Suprapubic skin (tissue), 4 donors: ENCODE measurements around the gene MYL5. TPM values are rescaled to one million over a fixed set of nuclear protein-coding genes. Genes with fewer than 3 reads are reported as not detected.

Experiments used
- DNase-seq, 2 donors: peaks; one replicate each; pipeline ENCODE4 v3.0.0-alpha.2; 2019; ENCODE audit warnings: low spot score in 2 of 2
- H3K27ac ChIP-seq: fragments of 200-600 bp; sonication (generic); one replicate; pipeline ENCODE4 v1.5.1; 2019
- H3K27me3 ChIP-seq: fragments of 200-600 bp; sonication (generic); one replicate; pipeline ENCODE4 v1.5.1; 2019
- H3K36me3 ChIP-seq: fragments of 200-600 bp; sonication (generic); one replicate; pipeline ENCODE4 v1.5.1; 2019
- H3K4me1 ChIP-seq: fragments of 200-600 bp; sonication (generic); one replicate; pipeline ENCODE4 v1.5.1; 2019
- H3K4me3 ChIP-seq: fragments of 200-600 bp; sonication (generic); one replicate; pipeline ENCODE4 v1.5.1; 2019; ENCODE audit warnings: mild to moderate bottlenecking
- H3K9me3 ChIP-seq: fragments of 200-600 bp; sonication (generic); one replicate; pipeline ENCODE4 v1.5.1; 2019
- EP300 ChIP-seq: sonication (generic); formaldehyde crosslinking; IDR thresholded peaks from one replicate; pipeline ENCODE4 v1.6.1; 2017; ENCODE audit warnings: antibody characterized with exemption
- POLR2A ChIP-seq, 2 donors: fragments of 450-650 bp; IDR thresholded peaks; one replicate each; pipeline ENCODE4 v1.6.1; 2017; ENCODE audit warnings: antibody characterized with exemption in 2 of 2, mild to moderate bottlenecking in 2 of 2, moderate library complexity in 2 of 2
- POLR2AphosphoS5 ChIP-seq, 3 donors: sonication (generic); formaldehyde crosslinking; IDR thresholded peaks; one replicate each; pipeline ENCODE4 v1.6.1; 2017; ENCODE audit warnings: antibody characterized with exemption in 3 of 3
- WGBS: methylation state at CpG from one replicate; pipeline ENCODE4 v1.1.5; 2018; 5-methylcytosine and 5-hydroxymethylcytosine counted together
- total RNA-seq, 4 donors: library from RNA; depleted of rRNA; stranded (reverse); fragments of >200 nt; gene quantifications; one replicate each; pipeline ENCODE4 v1.1.0, GENCODE V29; 2016
- TF ChIP-seq, protein P1 (sequence below), 2 donors: fragments of 200-600 bp in 1 of 2; fragments of 450-650 bp in 1 of 2; sonication (generic) in 1 of 2; IDR thresholded peaks; one replicate each; pipeline ENCODE4 v1.5.1; 2016 to 2019; ENCODE audit warnings: antibody characterized with exemption in 2 of 2, mild to moderate bottlenecking in 1 of 2, moderate library complexity in 1 of 2

Gene MYL5
- total RNA-seq, 4 donors from 2014 or later, result 5.3 to 20.4 (median 10.5) TPM

DNA sequence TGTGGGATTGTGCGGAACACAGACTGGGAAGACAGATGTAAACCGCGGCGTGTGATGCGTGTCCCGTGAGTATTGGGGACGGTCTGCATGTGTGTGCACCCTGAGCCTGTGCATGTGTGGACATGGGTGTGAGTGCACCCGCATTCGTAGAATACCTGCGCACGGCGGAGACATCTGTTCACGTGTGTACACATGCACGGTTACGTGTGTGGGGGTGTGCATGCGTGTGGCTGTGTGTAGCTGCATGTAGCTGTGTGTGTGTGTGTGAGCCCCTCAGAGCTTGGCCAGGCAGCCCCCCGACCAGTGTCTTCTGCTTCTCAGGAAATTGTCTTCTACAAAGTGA, 19.9 kb upstream of the MYL5 start:
- TF ChIP-seq, protein P1, sequence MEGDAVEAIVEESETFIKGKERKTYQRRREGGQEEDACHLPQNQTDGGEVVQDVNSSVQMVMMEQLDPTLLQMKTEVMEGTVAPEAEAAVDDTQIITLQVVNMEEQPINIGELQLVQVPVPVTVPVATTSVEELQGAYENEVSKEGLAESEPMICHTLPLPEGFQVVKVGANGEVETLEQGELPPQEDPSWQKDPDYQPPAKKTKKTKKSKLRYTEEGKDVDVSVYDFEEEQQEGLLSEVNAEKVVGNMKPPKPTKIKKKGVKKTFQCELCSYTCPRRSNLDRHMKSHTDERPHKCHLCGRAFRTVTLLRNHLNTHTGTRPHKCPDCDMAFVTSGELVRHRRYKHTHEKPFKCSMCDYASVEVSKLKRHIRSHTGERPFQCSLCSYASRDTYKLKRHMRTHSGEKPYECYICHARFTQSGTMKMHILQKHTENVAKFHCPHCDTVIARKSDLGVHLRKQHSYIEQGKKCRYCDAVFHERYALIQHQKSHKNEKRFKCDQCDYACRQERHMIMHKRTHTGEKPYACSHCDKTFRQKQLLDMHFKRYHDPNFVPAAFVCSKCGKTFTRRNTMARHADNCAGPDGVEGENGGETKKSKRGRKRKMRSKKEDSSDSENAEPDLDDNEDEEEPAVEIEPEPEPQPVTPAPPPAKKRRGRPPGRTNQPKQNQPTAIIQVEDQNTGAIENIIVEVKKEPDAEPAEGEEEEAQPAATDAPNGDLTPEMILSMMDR (IDR thresholded peaks at IDR 0.05), result no peak
- TF ChIP-seq EP300 (no peak), POLR2A (IDR thresholded peaks at IDR 0.05) (no peak), POLR2AphosphoS5 (IDR thresholded peaks at IDR 0.05) (no peak)
- Histone ChIP-seq H3K27ac (no peak overlapping the region), H3K27me3 (peaks cover 41% of the 10 kb centered on the region), H3K4me3 (no peak overlapping the region), H3K9me3 (no peaks in the 10 kb centered on the region), H3K4me1 (peaks cover 9% of the 10 kb centered on the region), H3K36me3 (no peaks in the 10 kb centered on the region)
- peak in 1 of 2 donors; percentile 32 for DNase-seq
- 88% methylated on average over 12 of the region's 17 CpGs for WGBS

DNA sequence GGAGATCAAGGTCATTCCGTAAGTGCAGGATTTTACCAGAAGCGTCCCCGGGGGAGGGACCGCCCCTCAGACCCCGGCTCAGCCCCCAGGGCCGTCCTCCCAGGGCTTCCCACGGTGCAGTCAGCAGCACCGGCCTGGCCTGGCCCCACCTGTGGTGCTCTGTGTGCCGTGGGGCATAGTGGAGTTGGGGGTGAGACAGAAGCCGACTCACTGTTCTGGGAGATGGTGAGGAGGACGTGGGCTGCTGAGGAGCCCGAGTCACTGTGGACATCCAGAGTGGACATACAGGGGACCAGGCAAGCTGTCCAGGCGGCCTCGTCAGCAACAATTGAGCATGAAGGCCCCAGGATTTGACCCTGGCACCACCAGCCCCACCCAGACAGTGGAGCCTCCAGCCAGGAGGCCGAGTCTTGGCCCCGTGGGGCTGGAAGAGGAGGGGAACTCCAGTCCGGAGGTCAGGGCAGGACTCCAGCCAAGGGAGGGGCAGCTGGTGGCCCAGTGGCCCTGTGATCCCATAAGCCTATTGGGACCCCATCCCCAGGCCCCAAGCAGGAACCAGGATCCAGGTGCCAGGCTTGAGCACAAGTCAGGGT, 19.4 kb upstream of the MYL5 start:
- peak in 1 of 2 donors; percentile 54 for DNase-seq
- no peaks in the 10 kb centered on the region for H3K36me3 ChIP-seq
- H3K4me1 ChIP-seq, result peaks cover 9% of the 10 kb centered on the region
- no peaks in the 10 kb centered on the region for H3K9me3 ChIP-seq
- WGBS, result 66% methylated on average over 11 of the region's 17 CpGs
- no peak overlapping the region for H3K27ac ChIP-seq
- TF ChIP-seq POLR2AphosphoS5 (IDR thresholded peaks at IDR 0.05) (no peak), EP300 (no peak), POLR2A (IDR thresholded peaks at IDR 0.05) (no peak)
- TF ChIP-seq, protein P1 (IDR thresholded peaks at IDR 0.05), result no peak
- H3K4me3 ChIP-seq, result no peak overlapping the region
- H3K27me3 ChIP-seq, result peaks cover 36% of the 10 kb centered on the region

DNA sequence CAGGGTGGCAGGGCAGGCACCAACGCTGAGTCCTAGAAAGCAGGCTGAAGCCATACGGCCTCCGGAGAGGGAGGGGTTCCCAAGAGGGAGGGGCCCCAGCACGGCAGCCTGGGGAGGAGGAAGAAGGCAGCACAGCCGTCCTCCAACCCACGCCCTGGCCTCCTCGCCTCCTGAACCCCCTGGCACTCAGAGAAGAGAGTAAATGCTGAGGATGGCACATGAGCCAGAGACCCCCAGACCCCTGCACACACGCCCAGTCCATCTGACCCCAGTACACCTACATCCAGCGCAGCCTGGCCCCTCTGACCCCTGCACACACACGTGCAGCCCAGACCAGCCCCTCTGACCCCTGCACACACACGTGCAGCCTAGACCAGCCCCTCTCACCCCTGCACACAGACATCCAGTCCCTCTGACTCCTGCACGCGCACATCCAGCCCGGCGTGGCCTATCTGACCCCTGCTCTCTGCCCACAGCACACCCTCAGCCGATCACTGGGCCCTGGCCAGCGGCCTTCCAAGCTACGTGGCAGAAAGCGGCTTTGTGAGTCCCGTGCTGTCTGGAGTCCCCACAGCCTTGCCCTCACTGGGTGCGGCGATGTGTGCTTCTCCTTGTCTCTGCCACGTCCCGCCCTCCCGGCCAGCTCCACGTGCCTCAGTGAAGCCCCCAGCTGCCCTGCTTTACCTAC, 18.7 kb upstream of the MYL5 start:
- Histone ChIP-seq H3K27me3 (peaks cover 30% of the 10 kb centered on the region), H3K36me3 (no peaks in the 10 kb centered on the region), H3K4me3 (no peak overlapping the region), H3K4me1 (peaks cover 9% of the 10 kb centered on the region), H3K9me3 (no peaks in the 10 kb centered on the region), H3K27ac (no peak overlapping the region)
- TF ChIP-seq POLR2A (IDR thresholded peaks at IDR 0.05) (no peak), POLR2AphosphoS5 (IDR thresholded peaks at IDR 0.05) (no peak), EP300 (no peak)
- TF ChIP-seq, protein P1 (IDR thresholded peaks at IDR 0.05), result no peak
- DNase-seq, result peak in 1 of 2 donors; percentile 54
- 74% methylated on average over 19 of the region's 26 CpGs for WGBS

DNA sequence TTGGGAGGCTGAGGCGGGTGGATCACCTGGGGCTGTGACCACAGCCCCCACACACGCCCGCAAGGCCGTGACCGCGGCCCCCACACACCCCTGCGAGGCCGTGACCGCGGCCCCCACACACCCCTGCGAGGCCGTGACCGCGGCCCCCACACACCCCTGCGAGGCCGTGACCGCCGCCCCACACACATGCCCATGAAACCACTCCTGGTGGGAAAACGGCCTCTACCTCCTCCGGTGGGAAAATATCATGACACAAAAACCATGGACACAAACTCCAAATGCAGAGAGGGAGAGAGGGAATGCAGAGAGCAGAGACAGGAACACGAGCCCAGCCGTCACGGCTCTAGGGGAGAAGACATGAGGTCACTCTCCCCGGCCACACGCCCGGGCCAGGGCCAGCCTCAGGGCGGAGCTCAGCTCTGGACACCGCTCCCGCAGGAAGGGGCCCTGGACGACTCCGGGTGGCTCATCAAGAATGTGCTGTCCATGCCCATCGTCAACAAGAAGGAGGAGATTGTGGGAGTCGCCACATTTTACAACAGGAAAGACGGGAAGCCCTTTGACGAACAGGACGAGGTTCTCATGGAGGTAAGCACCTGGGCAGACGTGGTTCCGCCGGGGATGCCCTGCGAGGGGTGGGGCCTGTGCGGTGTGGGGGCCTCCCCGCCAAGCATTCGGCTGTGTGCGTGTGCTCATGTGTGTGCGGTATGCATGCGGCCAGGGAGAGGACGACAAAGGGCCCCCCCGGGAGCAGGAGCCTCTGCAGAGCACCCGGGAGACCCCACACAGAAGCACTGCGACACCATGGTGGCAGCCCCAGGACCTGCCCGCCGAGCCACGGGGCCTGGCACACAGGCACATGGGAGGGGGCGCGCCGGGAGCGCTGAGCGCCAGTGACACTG, 17.7 kb upstream of the MYL5 start:
- Histone ChIP-seq H3K27me3 (peaks cover 19% of the 10 kb centered on the region), H3K4me3 (no peak overlapping the region), H3K27ac (no peak overlapping the region), H3K4me1 (peaks cover 1% of the 10 kb centered on the region), H3K9me3 (no peaks in the 10 kb centered on the region), H3K36me3 (no peaks in the 10 kb centered on the region)
- DNase-seq, result peak in 1 of 2 donors; percentile 48
- WGBS, result 68% methylated on average over 48 of the region's 58 CpGs
- no peak for TF ChIP-seq POLR2AphosphoS5 (IDR thresholded peaks at IDR 0.05)
- TF ChIP-seq EP300, result no peak
- TF ChIP-seq POLR2A (IDR thresholded peaks at IDR 0.05), result no peak
- TF ChIP-seq, protein P1 (IDR thresholded peaks at IDR 0.05), result no peak
